ENCODE results near the gene IL17RD. TPM values are rescaled to one million over a fixed set of nuclear protein-coding genes. Genes with fewer than 3 reads are reported as not detected.

The IL17RD gene
- total RNA-seq, 1 donor from 2014 or later: 1.1 TPM

DNA sequence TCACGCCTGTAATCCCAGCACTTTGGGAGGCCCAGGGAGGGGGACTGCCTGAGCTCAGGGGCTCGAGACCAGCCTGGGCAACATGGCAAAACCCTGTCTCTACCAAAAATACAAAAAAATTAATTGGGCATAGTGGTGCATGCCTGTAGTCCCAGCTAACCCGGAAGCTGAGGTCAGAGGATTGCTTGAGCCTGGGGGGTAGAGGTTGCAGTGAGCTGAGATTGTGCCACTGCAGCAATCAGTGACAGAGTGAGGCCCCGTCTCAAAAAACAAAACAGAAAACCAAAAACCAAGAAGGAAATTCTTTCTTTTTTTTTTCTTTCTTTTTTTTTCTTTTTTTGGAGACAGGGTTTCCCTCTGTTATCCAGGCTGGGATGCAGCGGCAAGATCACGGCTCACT lies 101.2 kb downstream of the IL17RD start:
- DNase-seq (no peak), ATAC-seq (no peak)
- no peaks in the 10 kb centered on the region for H3K36me3 ChIP-seq
- TF ChIP-seq, protein P1, sequence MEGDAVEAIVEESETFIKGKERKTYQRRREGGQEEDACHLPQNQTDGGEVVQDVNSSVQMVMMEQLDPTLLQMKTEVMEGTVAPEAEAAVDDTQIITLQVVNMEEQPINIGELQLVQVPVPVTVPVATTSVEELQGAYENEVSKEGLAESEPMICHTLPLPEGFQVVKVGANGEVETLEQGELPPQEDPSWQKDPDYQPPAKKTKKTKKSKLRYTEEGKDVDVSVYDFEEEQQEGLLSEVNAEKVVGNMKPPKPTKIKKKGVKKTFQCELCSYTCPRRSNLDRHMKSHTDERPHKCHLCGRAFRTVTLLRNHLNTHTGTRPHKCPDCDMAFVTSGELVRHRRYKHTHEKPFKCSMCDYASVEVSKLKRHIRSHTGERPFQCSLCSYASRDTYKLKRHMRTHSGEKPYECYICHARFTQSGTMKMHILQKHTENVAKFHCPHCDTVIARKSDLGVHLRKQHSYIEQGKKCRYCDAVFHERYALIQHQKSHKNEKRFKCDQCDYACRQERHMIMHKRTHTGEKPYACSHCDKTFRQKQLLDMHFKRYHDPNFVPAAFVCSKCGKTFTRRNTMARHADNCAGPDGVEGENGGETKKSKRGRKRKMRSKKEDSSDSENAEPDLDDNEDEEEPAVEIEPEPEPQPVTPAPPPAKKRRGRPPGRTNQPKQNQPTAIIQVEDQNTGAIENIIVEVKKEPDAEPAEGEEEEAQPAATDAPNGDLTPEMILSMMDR (IDR thresholded peaks at IDR 0.05): no peak
- H3K27ac ChIP-seq: no peak overlapping the region
- H3K27me3 ChIP-seq: no peaks in the 10 kb centered on the region
- H3K9me3 ChIP-seq: no peaks in the 10 kb centered on the region
- intact Hi-C loops (cut with DNase I): no loop called here
- no peak overlapping the region for H3K4me3 ChIP-seq
- peaks cover 19% of the 10 kb centered on the region for H3K4me1 ChIP-seq

DNA sequence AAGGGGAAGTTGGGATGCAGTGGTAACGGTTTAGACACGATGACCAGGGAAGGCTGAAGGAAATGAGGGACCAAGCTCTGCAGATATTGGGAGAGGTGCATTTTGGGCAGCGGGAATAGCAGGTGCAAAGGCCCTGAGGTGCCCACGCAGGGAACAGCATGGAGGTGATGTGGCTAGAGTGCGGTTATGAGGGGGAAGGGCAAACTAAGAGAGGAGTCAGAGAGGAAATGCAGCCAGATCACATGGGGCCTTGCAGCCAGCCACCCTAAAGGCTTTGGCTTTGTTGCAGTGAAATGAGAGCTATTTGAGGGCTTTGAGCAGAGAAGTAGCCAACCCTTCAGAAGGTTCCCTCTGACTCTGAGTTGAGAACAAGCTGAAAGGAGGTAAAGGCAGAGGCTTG lies 102.1 kb downstream of the IL17RD start:
- peak; percentile 18 for ATAC-seq
- intact Hi-C loops (cut with DNase I): no loop called here
- no peaks in the 10 kb centered on the region for H3K36me3 ChIP-seq
- no peaks in the 10 kb centered on the region for H3K9me3 ChIP-seq
- H3K4me3 ChIP-seq: no peak overlapping the region
- TF ChIP-seq, protein P1 (IDR thresholded peaks at IDR 0.05): no peak
- H3K27me3 ChIP-seq: no peaks in the 10 kb centered on the region
- H3K27ac ChIP-seq: no peak overlapping the region
- peaks cover 11% of the 10 kb centered on the region for H3K4me1 ChIP-seq
- no peak for DNase-seq

DNA sequence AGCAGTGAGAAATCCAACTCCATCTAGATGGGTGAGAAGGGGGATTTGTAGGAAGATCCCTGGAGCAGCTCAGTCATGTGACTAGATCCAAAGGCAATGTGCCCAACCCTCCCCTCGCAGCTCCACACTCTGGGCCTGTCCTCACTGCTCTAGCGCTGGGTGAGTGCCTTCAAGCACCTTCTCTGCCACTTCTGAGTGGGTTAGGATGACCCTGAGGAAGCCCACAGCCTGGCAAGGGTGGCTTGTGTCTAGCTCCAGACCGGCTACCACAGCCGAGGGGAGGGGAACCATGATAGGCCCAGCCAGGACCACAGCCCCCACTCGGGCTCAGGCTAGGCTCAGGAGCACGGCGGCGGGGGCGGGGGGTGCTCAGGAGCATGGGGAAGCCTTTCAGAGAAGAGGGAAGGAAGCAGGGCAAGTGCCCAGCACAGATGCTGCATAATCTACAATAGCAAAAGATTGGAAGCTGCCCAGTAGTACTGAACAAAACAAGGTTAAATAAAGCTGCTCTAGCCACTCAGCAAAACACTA lies 103.0 kb downstream of the IL17RD start:
- Histone ChIP-seq H3K27ac (peak overlapping the region; percentile 55), H3K4me3 (no peak overlapping the region), H3K36me3 (no peaks in the 10 kb centered on the region), H3K9me3 (no peaks in the 10 kb centered on the region), H3K27me3 (no peaks in the 10 kb centered on the region), H3K4me1 (peaks cover 11% of the 10 kb centered on the region)
- no peak for DNase-seq
- intact Hi-C loops (cut with DNase I): no loop called here
- peak; percentile 11 for ATAC-seq
- TF ChIP-seq, protein P1 (IDR thresholded peaks at IDR 0.05): no peak

DNA sequence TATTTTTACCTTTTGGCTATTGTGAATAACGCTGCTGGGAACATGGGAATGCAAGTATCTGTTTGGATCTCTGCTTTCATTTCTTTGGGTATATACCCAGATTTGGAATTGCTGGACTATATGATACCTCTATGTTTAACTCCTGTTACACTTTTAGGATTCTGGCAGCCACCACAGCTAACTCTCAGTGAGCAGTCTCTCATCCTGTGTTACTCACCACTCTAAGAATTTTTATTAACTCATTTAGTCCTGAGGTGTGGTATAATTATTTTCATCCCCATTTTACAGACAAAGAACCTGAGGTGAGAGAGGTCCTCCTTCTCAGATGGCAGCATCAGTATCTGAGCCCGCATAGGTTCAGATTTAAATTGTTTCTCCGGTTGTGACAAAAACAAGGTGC lies 103.6 kb downstream of the IL17RD start:
- peak overlapping the region; percentile 7 for H3K27ac ChIP-seq
- H3K9me3 ChIP-seq: no peaks in the 10 kb centered on the region
- no peak for DNase-seq
- H3K4me3 ChIP-seq: no peak overlapping the region
- H3K36me3 ChIP-seq: no peaks in the 10 kb centered on the region
- TF ChIP-seq, protein P1 (IDR thresholded peaks at IDR 0.05): no peak
- no peaks in the 10 kb centered on the region for H3K27me3 ChIP-seq
- no peak for ATAC-seq
- intact Hi-C loops (cut with DNase I): no loop called here
- peaks cover 11% of the 10 kb centered on the region for H3K4me1 ChIP-seq

DNA sequence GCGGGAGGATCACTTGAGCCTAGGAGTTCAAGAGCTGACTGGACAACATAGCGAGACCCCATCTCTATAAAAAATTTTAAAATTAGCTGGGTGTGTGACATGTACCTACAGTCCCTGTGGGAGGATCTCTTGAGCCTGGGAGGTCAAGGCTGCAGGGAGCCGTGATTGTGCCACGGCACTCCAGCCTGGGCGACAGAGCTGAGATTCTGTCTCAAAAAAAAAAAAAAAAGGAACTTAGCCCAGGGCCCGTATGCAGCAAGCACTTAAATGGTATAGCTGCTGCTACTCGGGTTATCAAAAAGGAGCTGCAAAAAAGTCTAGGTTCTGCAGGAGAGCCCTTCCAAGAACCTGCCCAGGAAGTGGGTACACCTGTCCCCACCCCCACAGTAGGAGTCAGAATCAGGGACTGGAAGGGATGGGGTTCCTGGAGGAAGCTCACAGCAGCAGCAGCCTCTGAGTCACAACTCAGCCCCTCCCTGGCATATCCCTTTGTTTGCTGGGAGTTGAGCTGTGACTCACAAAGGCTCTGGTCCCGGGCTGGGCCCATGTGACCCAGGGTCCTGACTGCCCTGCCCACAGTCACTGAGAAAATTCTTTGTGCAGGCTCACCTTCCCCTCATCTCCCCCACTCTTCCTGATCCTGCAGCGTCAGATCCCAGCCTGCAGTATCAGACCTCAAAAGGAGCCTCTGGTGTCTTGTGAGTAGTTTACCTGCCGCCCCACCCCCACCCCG lies 104.9 kb downstream of the IL17RD start, which contains the start of gene SPATA12:
SPATA12 (plus strand) TSS at position 576 of the 733 bp plus-strand sequence. CDS start 13,031 bp downstream, outside the sequence.
- no peak within 1 kb of the TSS for H3K4me3 ChIP-seq
- DNase-seq (peak; percentile 74), ATAC-seq (peak; percentile 92)
- H3K36me3 ChIP-seq: no peaks in the 10 kb centered on the region
- intact Hi-C loops (cut with DNase I): no loop called here
- H3K27ac ChIP-seq: peak within 1 kb of the TSS; percentile 7
- no peaks in the 10 kb centered on the region for H3K9me3 ChIP-seq
- TF ChIP-seq, protein P1 (IDR thresholded peaks at IDR 0.05): no peak
- H3K4me1 ChIP-seq: peaks cover 11% of the 10 kb centered on the region
- no peaks in the 10 kb centered on the region for H3K27me3 ChIP-seq

All from upper lobe of right lung (tissue), 1 donor.